GM10266 (cell line): Measurements from ENCODE around the gene NR3C1.

Experiments used
- DNase-seq: peaks from one replicate; pipeline ENCODE4 v3.0.0; 2012; ENCODE audit errors: extremely low spot score
- CTCF ChIP-seq: IDR thresholded peaks from 2 replicates; pipeline ENCODE4 v1.5.1; 2012; ENCODE audit warnings: mild to moderate bottlenecking, low read depth; ENCODE audit not compliant: control insufficient read depth, insufficient read depth; ENCODE audit errors: missing control alignments

NR3C1 gene

GRCh38 chr5:143304836-143305475 lies 98.5 kb downstream of the NR3C1 start:
- no peak for TF ChIP-seq CTCF
- DNase-seq: no peak

GRCh38 chr5:143302341-143303045 lies 101.0 kb downstream of the NR3C1 start:
- DNase-seq: no peak
- no peak for TF ChIP-seq CTCF

- no peak for TF ChIP-seq CTCF
- no peak for DNase-seq
These were observed 105.7 kb downstream of the NR3C1 start for GRCh38 chr5:143297756-143298155.

- no peak for TF ChIP-seq CTCF
- DNase-seq: no peak
These were observed 113.4 kb downstream of the NR3C1 start for GRCh38 chr5:143290125-143290524.

GRCh38 chr5:143284521-143284920 lies 119.0 kb downstream of the NR3C1 start:
- no peak for DNase-seq
- no peak for TF ChIP-seq CTCF

GRCh38 chr5:143284002-143284401 lies 119.5 kb downstream of the NR3C1 start:
- no peak for TF ChIP-seq CTCF
- DNase-seq: no peak

GRCh38 chr5:143281226-143281625 lies 122.3 kb downstream of the NR3C1 start:
- no peak for TF ChIP-seq CTCF
- no peak for DNase-seq
